22Rv1 (cell line): ENCODE data around the gene DAP.

Experiments
- ZFX ChIP-seq: fragments of 450-650 bp; IDR thresholded peaks from 2 replicates; pipeline ENCODE4 v1.6.1; 2017; ENCODE audit warnings: antibody characterized with exemption, borderline replicate concordance
- TF ChIP-seq, protein P1 (sequence below): fragments of 450-650 bp; IDR thresholded peaks from 2 replicates; pipeline ENCODE4 v1.5.1; 2017; ENCODE audit warnings: mild to moderate bottlenecking

DNA sequence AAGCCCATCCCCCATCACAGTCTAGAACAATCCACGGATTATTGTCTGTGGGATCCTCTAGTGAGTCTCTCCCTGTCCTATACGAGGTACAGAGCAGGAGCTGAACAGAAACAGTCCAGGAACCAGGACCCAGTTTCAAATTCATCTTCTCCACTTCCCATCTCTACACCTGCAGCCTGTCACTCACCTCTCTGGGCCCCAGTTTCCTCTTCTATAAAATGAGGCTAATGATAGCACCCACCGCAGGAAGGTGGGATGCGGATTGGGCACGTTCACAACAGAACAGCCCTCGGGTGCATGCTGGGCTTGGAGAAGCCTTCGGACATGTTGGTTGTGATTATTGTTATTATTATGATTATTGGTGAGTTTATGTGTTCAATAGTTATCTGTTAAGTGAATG lies 118.7 kb downstream of the DAP start:
- TF ChIP-seq, protein P1, sequence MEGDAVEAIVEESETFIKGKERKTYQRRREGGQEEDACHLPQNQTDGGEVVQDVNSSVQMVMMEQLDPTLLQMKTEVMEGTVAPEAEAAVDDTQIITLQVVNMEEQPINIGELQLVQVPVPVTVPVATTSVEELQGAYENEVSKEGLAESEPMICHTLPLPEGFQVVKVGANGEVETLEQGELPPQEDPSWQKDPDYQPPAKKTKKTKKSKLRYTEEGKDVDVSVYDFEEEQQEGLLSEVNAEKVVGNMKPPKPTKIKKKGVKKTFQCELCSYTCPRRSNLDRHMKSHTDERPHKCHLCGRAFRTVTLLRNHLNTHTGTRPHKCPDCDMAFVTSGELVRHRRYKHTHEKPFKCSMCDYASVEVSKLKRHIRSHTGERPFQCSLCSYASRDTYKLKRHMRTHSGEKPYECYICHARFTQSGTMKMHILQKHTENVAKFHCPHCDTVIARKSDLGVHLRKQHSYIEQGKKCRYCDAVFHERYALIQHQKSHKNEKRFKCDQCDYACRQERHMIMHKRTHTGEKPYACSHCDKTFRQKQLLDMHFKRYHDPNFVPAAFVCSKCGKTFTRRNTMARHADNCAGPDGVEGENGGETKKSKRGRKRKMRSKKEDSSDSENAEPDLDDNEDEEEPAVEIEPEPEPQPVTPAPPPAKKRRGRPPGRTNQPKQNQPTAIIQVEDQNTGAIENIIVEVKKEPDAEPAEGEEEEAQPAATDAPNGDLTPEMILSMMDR, result no peak
- no peak for TF ChIP-seq ZFX
